IPS-15b (cell line): Measurements from ENCODE around the gene CD3D.
"Not testable (repeated sequence)": the region's sequence is repeated elsewhere in the genome, so short reads cannot be mapped to it uniquely, and the experiment has no call there.

Experiments
- H3K27me3 ChIP-seq: one replicate; pipeline ENCODE4 v1.6.1; 2013; ENCODE audit warnings: low read length; ENCODE audit not compliant: control insufficient read depth, insufficient read depth
- H3K36me3 ChIP-seq: one replicate; pipeline ENCODE4 v1.6.1; 2013; ENCODE audit warnings: low read length; ENCODE audit not compliant: control insufficient read depth, insufficient read depth
- H3K4me1 ChIP-seq: one replicate; pipeline ENCODE4 v1.6.1; 2013; ENCODE audit warnings: mild to moderate bottlenecking, low read length; ENCODE audit not compliant: control insufficient read depth, insufficient read depth
- H3K4me3 ChIP-seq: one replicate; pipeline ENCODE4 v1.5.1; 2013; ENCODE audit warnings: low read depth, low read length
- H3K9ac ChIP-seq: one replicate; pipeline ENCODE4 v1.6.1; 2013; ENCODE audit warnings: low read depth, mild to moderate bottlenecking, low read length
- H3K9me3 ChIP-seq: one replicate; pipeline ENCODE4 v1.6.1; 2013; ENCODE audit warnings: mild to moderate bottlenecking, low read length; ENCODE audit not compliant: control insufficient read depth, insufficient read depth

Gene CD3D

GRCh38 chr11:118311518-118311917 lies 31.0 kb downstream of the CD3D start:
- Histone ChIP-seq H3K4me1 (peaks cover 5% of the 10 kb centered on the region), H3K9me3 (no peaks in the 10 kb centered on the region), H3K9ac (no peak overlapping the region), H3K36me3 (no peaks in the 10 kb centered on the region), H3K4me3 (no peak overlapping the region), H3K27me3 (peaks cover 9% of the 10 kb centered on the region)

GRCh38 chr11:118310781-118311485 lies 31.6 kb downstream of the CD3D start:
- peaks cover 9% of the 10 kb centered on the region for H3K27me3 ChIP-seq
- no peak overlapping the region for H3K4me3 ChIP-seq
- no peak overlapping the region for H3K9ac ChIP-seq
- no peaks in the 10 kb centered on the region for H3K36me3 ChIP-seq
- H3K9me3 ChIP-seq = no peaks in the 10 kb centered on the region
- H3K4me1 ChIP-seq = peaks cover 3% of the 10 kb centered on the region

GRCh38 chr11:118310271-118310670 lies 32.2 kb downstream of the CD3D start:
- no peaks in the 10 kb centered on the region for H3K9me3 ChIP-seq
- H3K9ac ChIP-seq = no peak overlapping the region
- peaks cover 9% of the 10 kb centered on the region for H3K27me3 ChIP-seq
- H3K4me3 ChIP-seq = no peak overlapping the region
- no peaks in the 10 kb centered on the region for H3K36me3 ChIP-seq
- H3K4me1 ChIP-seq = peaks cover 3% of the 10 kb centered on the region

GRCh38 chr11:118308995-118309528 lies 33.4 kb downstream of the CD3D start:
- H3K4me1 ChIP-seq = not testable (repeated sequence)

GRCh38 chr11:118306556-118306955 lies 35.9 kb downstream of the CD3D start:
- no peak overlapping the region for H3K9ac ChIP-seq
- H3K9me3 ChIP-seq = no peaks in the 10 kb centered on the region
- no peak overlapping the region for H3K4me3 ChIP-seq
- peaks cover 2% of the 10 kb centered on the region for H3K27me3 ChIP-seq
- H3K36me3 ChIP-seq = no peaks in the 10 kb centered on the region
- H3K4me1 ChIP-seq = peaks cover 3% of the 10 kb centered on the region

More at GRCh38 chr11:118308995-118309528, 33.4 kb downstream of the CD3D start:
- H3K27me3 ChIP-seq, H3K36me3 ChIP-seq, H3K9ac ChIP-seq, H3K4me3 ChIP-seq, H3K9me3 ChIP-seq: not testable (repeated sequence)

GRCh38 chr11:118305726-118306125 lies 36.8 kb downstream of the CD3D start:
- Histone ChIP-seq H3K9ac (no peak overlapping the region), H3K4me3 (no peak overlapping the region), H3K27me3 (peaks cover 2% of the 10 kb centered on the region), H3K4me1 (peaks cover 3% of the 10 kb centered on the region), H3K36me3 (no peaks in the 10 kb centered on the region), H3K9me3 (no peaks in the 10 kb centered on the region)

GRCh38 chr11:118304568-118305248 lies 37.8 kb downstream of the CD3D start, which contains the start of gene CD3E:
Gene CD3E (plus strand): TSS chr11:118304730. CDS start chr11:118304953, 223 bp downstream.
- peaks cover 2% of the 10 kb centered on the region for H3K27me3 ChIP-seq
- no peaks in the 10 kb centered on the region for H3K36me3 ChIP-seq
- no peak within 1 kb of the TSS for H3K4me3 ChIP-seq
- H3K4me1 ChIP-seq = peaks cover 3% of the 10 kb centered on the region
- no peaks in the 10 kb centered on the region for H3K9me3 ChIP-seq
- no peak within 1 kb of the TSS for H3K9ac ChIP-seq

GRCh38 chr11:118304227-118304567 lies 38.3 kb downstream of the CD3D start:
- Histone ChIP-seq H3K27me3 (peaks cover 2% of the 10 kb centered on the region), H3K4me1 (peaks cover 3% of the 10 kb centered on the region), H3K9me3 (no peaks in the 10 kb centered on the region), H3K36me3 (no peaks in the 10 kb centered on the region), H3K4me3 (no peak overlapping the region), H3K9ac (no peak overlapping the region)

GRCh38 chr11:118301600-118302195 lies 40.8 kb downstream of the CD3D start:
- Histone ChIP-seq H3K36me3 (no peaks in the 10 kb centered on the region), H3K4me3 (no peak overlapping the region), H3K9me3 (no peaks in the 10 kb centered on the region), H3K4me1 (peaks cover 3% of the 10 kb centered on the region), H3K9ac (no peak overlapping the region), H3K27me3 (no peaks in the 10 kb centered on the region)

- H3K4me1 ChIP-seq = no peaks in the 10 kb centered on the region
- H3K36me3 ChIP-seq = no peaks in the 10 kb centered on the region
- H3K9ac ChIP-seq = no peak overlapping the region
- H3K4me3 ChIP-seq = no peak overlapping the region
- no peaks in the 10 kb centered on the region for H3K9me3 ChIP-seq
- no peaks in the 10 kb centered on the region for H3K27me3 ChIP-seq
Measured at GRCh38 chr11:118295815-118296454, 46.6 kb downstream of the CD3D start.

- Histone ChIP-seq H3K4me3 (no peak overlapping the region), H3K27me3 (no peaks in the 10 kb centered on the region), H3K4me1 (no peaks in the 10 kb centered on the region), H3K9me3 (no peaks in the 10 kb centered on the region), H3K36me3 (no peaks in the 10 kb centered on the region), H3K9ac (no peak overlapping the region)
Measured at GRCh38 chr11:118295199-118295598, 47.3 kb downstream of the CD3D start.
